Trophoblast cell (in vitro differentiated cells and primary cell): ENCODE data around the gene MAP4K5.

ENCODE experiments used
- DNase-seq, 2 donors: peaks; one replicate each; pipeline ENCODE4 v3.0.0-alpha.2; 2016
- H2AFZ ChIP-seq: 2 replicates; pipeline ENCODE4 v1.6.1; 2013; ENCODE audit warnings: low read length, moderate library complexity, mild to moderate bottlenecking; ENCODE audit not compliant: insufficient read depth, poor library complexity
- H2AK5ac ChIP-seq: 2 replicates; pipeline ENCODE4 v1.6.1; 2013; ENCODE audit warnings: mild to moderate bottlenecking, low read length
- H2BK120ac ChIP-seq: 2 replicates; pipeline ENCODE4 v1.6.1; 2013; ENCODE audit warnings: low read length, mild to moderate bottlenecking, moderate library complexity; ENCODE audit not compliant: insufficient read depth, poor library complexity
- H2BK12ac ChIP-seq: 2 replicates; pipeline ENCODE4 v1.6.1; 2013; ENCODE audit warnings: mild to moderate bottlenecking, low read length, moderate library complexity
- H2BK5ac ChIP-seq: 2 replicates; pipeline ENCODE4 v1.6.1; 2013; ENCODE audit warnings: low read length, low read depth, moderate library complexity, mild to moderate bottlenecking; ENCODE audit not compliant: poor library complexity
- H3K14ac ChIP-seq: 2 replicates; pipeline ENCODE4 v1.6.1; 2013; ENCODE audit warnings: mild to moderate bottlenecking, low read length
- H3K18ac ChIP-seq: 2 replicates; pipeline ENCODE4 v1.6.1; 2013; ENCODE audit warnings: mild to moderate bottlenecking, low read length
- H3K23ac ChIP-seq: 2 replicates; pipeline ENCODE4 v1.6.1; 2013; ENCODE audit warnings: low read length
- H3K27ac ChIP-seq: 2 replicates; pipeline ENCODE4 v1.5.1; 2013; ENCODE audit warnings: low read depth, mild to moderate bottlenecking, inconsistent platforms, low read length, moderate library complexity
- H3K27me3 ChIP-seq: 2 replicates; pipeline ENCODE4 v1.6.1; 2013; ENCODE audit warnings: inconsistent platforms, mild to moderate bottlenecking, low read length, moderate library complexity; ENCODE audit not compliant: insufficient read depth
- H3K36me3 ChIP-seq, 2 experiments: 1 replicate in 1 of 2; 2 replicates in 1 of 2; pipeline ENCODE4 v1.6.1; 2013; ENCODE audit warnings: low read length in 2 of 2, mild to moderate bottlenecking in 2 of 2, moderate library complexity in 1 of 2; ENCODE audit not compliant: insufficient read depth in 2 of 2, control insufficient read depth in 1 of 2
- H3K4ac ChIP-seq: 2 replicates; pipeline ENCODE4 v1.6.1; 2013; ENCODE audit warnings: low read depth, mild to moderate bottlenecking, low read length, moderate library complexity
- H3K4me1 ChIP-seq, 2 experiments: 1 replicate in 1 of 2; 2 replicates in 1 of 2; pipeline ENCODE4 v1.6.1; 2013; ENCODE audit warnings: low read length in 2 of 2, mild to moderate bottlenecking in 2 of 2, moderate library complexity in 1 of 2; ENCODE audit not compliant: insufficient read depth in 2 of 2, control insufficient read depth in 1 of 2
- H3K4me2 ChIP-seq: 2 replicates; pipeline ENCODE4 v1.6.1; 2013; ENCODE audit warnings: inconsistent platforms, mild to moderate bottlenecking, low read length, moderate library complexity
- H3K4me3 ChIP-seq: 2 replicates; pipeline ENCODE4 v1.5.1; 2013; ENCODE audit warnings: mild to moderate bottlenecking, low read depth, low read length, inconsistent platforms
- H3K79me1 ChIP-seq: one replicate; pipeline ENCODE4 v1.6.1; 2013; ENCODE audit warnings: low read length
- H3K79me2 ChIP-seq: 2 replicates; pipeline ENCODE4 v1.6.1; 2013; ENCODE audit warnings: low read length, mild to moderate bottlenecking; ENCODE audit not compliant: control insufficient read depth, insufficient read depth, poor library complexity
- H3K9ac ChIP-seq: 2 replicates; pipeline ENCODE4 v1.6.1; 2013; ENCODE audit warnings: mild to moderate bottlenecking, low read length
- H3K9me3 ChIP-seq: 2 replicates; pipeline ENCODE4 v1.6.1; 2013; ENCODE audit warnings: low read depth, mild to moderate bottlenecking, control low read depth, inconsistent platforms, low read length; ENCODE audit not compliant: insufficient read depth
- H4K12ac ChIP-seq: 2 replicates; pipeline ENCODE4 v1.6.1; 2013; ENCODE audit warnings: low read depth, mild to moderate bottlenecking, low read length, moderate library complexity
- H4K8ac ChIP-seq: 2 replicates; pipeline ENCODE4 v1.6.1; 2013; ENCODE audit warnings: low read depth, mild to moderate bottlenecking, low read length, moderate library complexity
- H4K91ac ChIP-seq: one replicate; pipeline ENCODE4 v1.6.1; 2013; ENCODE audit warnings: low read depth, mild to moderate bottlenecking, low read length, moderate library complexity
- WGBS: extraction: QIAGEN DNeasy Blood & Tissue Kit; methylation state at CpG from one replicate; pipeline ENCODE4 v1.1.7; 2013; ENCODE audit warnings: missing lambda C conversion rate; ENCODE audit not compliant: insufficient read length, insufficient coverage; ENCODE audit errors: extremely low coverage; 5-methylcytosine and 5-hydroxymethylcytosine counted together

Gene MAP4K5

GRCh38 chr14:50545618-50546017, 13.2 kb upstream of the MAP4K5 start:
- H3K79me1 ChIP-seq = no peaks in the 10 kb centered on the region
- peaks cover 0 to 3% of the 10 kb centered on the region in 2 experiments for H3K36me3 ChIP-seq
- no peak overlapping the region for H3K4ac ChIP-seq
- H3K23ac ChIP-seq = no peak overlapping the region
- H3K18ac ChIP-seq = no peak overlapping the region
- no peaks in the 10 kb centered on the region for H3K4me1 ChIP-seq
- H3K9ac ChIP-seq = no peak overlapping the region
- H4K8ac ChIP-seq = no peak overlapping the region
- H2BK12ac ChIP-seq = no peak overlapping the region
- no peak overlapping the region for H3K4me3 ChIP-seq
- no peak overlapping the region for H2BK5ac ChIP-seq
- no peak overlapping the region for H3K27ac ChIP-seq
- H2AK5ac ChIP-seq = no peak overlapping the region
- H2BK120ac ChIP-seq = no peak overlapping the region
- H4K12ac ChIP-seq = no peak overlapping the region
- H3K9me3 ChIP-seq = peaks cover 10% of the 10 kb centered on the region
- no CpG with 5 or more reads among the region's 3 CpGs for WGBS
- H3K79me2 ChIP-seq = no peaks in the 10 kb centered on the region
- DNase-seq = peak in 1 of 2 donors; percentile 37
- H3K14ac ChIP-seq = no peak overlapping the region
- no peak overlapping the region for H3K4me2 ChIP-seq
- H4K91ac ChIP-seq = no peak overlapping the region
- no peaks in the 10 kb centered on the region for H3K27me3 ChIP-seq
- H2AFZ ChIP-seq = no peak overlapping the region

- Histone ChIP-seq H3K23ac (no peak overlapping the region), H3K27me3 (no peaks in the 10 kb centered on the region), H3K79me1 (no peaks in the 10 kb centered on the region), H2AK5ac (no peak overlapping the region), H2BK12ac (no peak overlapping the region), H2AFZ (no peak overlapping the region), H4K8ac (no peak overlapping the region), H3K27ac (no peak overlapping the region), H2BK5ac (no peak overlapping the region), H3K36me3 (peaks cover 0 to 2% of the 10 kb centered on the region in 2 experiments), H3K18ac (no peak overlapping the region), H4K12ac (no peak overlapping the region), H3K4ac (no peak overlapping the region), H3K4me1 (no peaks in the 10 kb centered on the region), H3K79me2 (no peaks in the 10 kb centered on the region), H3K9me3 (peaks cover 9% of the 10 kb centered on the region), H4K91ac (no peak overlapping the region), H3K9ac (no peak overlapping the region), H3K14ac (no peak overlapping the region), H3K4me2 (no peak overlapping the region), H2BK120ac (no peak overlapping the region), H3K4me3 (no peak overlapping the region)
- no peak for DNase-seq
- no CpG with 5 or more reads among the region's 3 CpGs for WGBS
These were observed 12.5 kb upstream of the MAP4K5 start for GRCh38 chr14:50544911-50545310.

DNA sequence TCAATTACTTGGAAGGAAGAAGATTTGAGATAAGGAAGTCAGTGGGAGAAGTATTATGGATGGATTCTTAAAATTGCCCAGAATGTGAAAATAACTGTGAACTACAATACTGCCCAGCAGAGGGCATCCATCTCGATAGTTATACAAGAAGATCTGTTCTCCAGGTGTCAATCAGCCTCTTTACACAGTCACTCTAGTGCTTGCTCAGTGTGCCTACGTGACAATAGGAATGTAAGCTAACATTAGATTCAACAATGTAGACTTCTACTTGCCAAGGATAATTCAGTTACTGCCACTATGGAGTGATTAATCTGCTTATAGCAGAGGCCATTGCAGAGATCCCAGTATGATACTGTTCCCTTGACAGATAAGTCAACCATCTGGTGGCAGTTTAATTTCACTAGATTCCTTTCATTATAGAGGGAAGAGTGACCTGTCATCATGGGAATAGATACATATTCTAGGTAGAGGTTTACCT, 10.6 kb upstream of the MAP4K5 start:
- Histone ChIP-seq H3K27me3 (no peaks in the 10 kb centered on the region), H2BK5ac (no peak overlapping the region), H3K23ac (no peak overlapping the region), H3K4me1 (no peaks in the 10 kb centered on the region), H3K4me2 (no peak overlapping the region), H3K4ac (no peak overlapping the region), H4K12ac (no peak overlapping the region), H3K4me3 (no peak overlapping the region), H3K9ac (no peak overlapping the region), H3K14ac (no peak overlapping the region), H2BK12ac (no peak overlapping the region), H2AFZ (no peak overlapping the region), H4K91ac (no peak overlapping the region), H3K9me3 (no peaks in the 10 kb centered on the region), H4K8ac (no peak overlapping the region), H2BK120ac (no peak overlapping the region), H3K79me1 (no peaks in the 10 kb centered on the region), H2AK5ac (no peak overlapping the region), H3K36me3 (no peaks in the 10 kb centered on the region), H3K79me2 (no peaks in the 10 kb centered on the region), H3K27ac (no peak overlapping the region), H3K18ac (no peak overlapping the region)
- peak; percentile 36 to 86 for DNase-seq
- WGBS = no CpG with 5 or more reads among the region's 2 CpGs

DNA sequence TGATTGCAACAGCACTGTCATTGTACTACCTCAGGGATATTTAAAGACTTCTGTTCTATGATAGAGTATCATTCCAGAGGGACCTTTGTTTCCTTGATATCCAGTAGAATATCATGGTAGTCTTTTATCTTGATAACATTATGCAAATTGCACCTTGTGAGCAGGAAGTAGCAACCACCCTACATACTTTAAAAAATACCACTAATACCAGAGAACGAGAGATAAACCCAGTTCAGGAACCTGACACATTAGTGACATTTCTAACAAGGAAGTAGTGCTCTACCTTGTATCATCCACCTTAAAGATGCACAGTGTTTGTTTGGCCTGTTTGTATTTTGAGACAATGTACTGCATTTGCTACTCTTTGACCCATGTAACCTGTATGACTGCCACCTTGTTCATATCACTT, 8.8 kb upstream of the MAP4K5 start:
- DNase-seq = peak; percentile 36 to 87
- no peak overlapping the region for H3K14ac ChIP-seq
- H3K9ac ChIP-seq = no peak overlapping the region
- no peaks in the 10 kb centered on the region for H3K27me3 ChIP-seq
- H2BK120ac ChIP-seq = no peak overlapping the region
- H4K91ac ChIP-seq = no peak overlapping the region
- H3K79me1 ChIP-seq = no peaks in the 10 kb centered on the region
- no peak overlapping the region for H2BK5ac ChIP-seq
- no peak overlapping the region for H3K18ac ChIP-seq
- no peak overlapping the region for H2AK5ac ChIP-seq
- WGBS = no CpG with 5 or more reads among the region's 1 CpG
- H3K23ac ChIP-seq = no peak overlapping the region
- H4K8ac ChIP-seq = no peak overlapping the region
- H2BK12ac ChIP-seq = no peak overlapping the region
- no peaks in the 10 kb centered on the region for H3K4me1 ChIP-seq
- no peak overlapping the region for H3K4ac ChIP-seq
- no peak overlapping the region for H3K27ac ChIP-seq
- no peaks in the 10 kb centered on the region for H3K36me3 ChIP-seq
- peaks cover 6% of the 10 kb centered on the region for H3K9me3 ChIP-seq
- H3K79me2 ChIP-seq = no peaks in the 10 kb centered on the region
- H4K12ac ChIP-seq = no peak overlapping the region
- no peak overlapping the region for H3K4me3 ChIP-seq
- H3K4me2 ChIP-seq = no peak overlapping the region
- no peak overlapping the region for H2AFZ ChIP-seq
